C4-2B (cell line): ENCODE results near the gene FGD4.
"Not testable (repeated sequence)": the region's sequence is repeated elsewhere in the genome, so short reads cannot be mapped to it uniquely, and the experiment has no call there.

Source experiments
- H3K27ac ChIP-seq: fragments of 450-650 bp; 2 replicates; pipeline ENCODE4 v1.5.1; 2017
- CTCF ChIP-seq: fragments of 450-650 bp; conservative IDR thresholded peaks from 2 replicates; pipeline ENCODE4 v1.5.1; 2017; ENCODE audit warnings: mild to moderate bottlenecking
- ZFX ChIP-seq: fragments of 450-650 bp; IDR thresholded peaks from 2 replicates; pipeline ENCODE4 v1.6.1; 2017

The FGD4 gene

GRCh38 chr12:32501835-32502333 is 102.5 kb downstream of the FGD4 start:
- H3K27ac ChIP-seq, result no peak overlapping the region
- no peak for TF ChIP-seq CTCF
- no peak for TF ChIP-seq ZFX

- H3K27ac ChIP-seq, result no peak overlapping the region
- no peak for TF ChIP-seq ZFX
- TF ChIP-seq CTCF, result no peak
Measured at GRCh38 chr12:32502693-32503502, 103.5 kb downstream of the FGD4 start.

- H3K27ac ChIP-seq, result no peak overlapping the region
- TF ChIP-seq CTCF (no peak), ZFX (no peak)
Measured at GRCh38 chr12:32503730-32504129, 104.4 kb downstream of the FGD4 start.

GRCh38 chr12:32504591-32504990 is 105.2 kb downstream of the FGD4 start:
- no peak overlapping the region for H3K27ac ChIP-seq
- TF ChIP-seq ZFX (no peak), CTCF (no peak)

- no peak overlapping the region for H3K27ac ChIP-seq
- TF ChIP-seq CTCF (no peak), ZFX (no peak)
Measured at GRCh38 chr12:32505067-32505945, 105.9 kb downstream of the FGD4 start.

GRCh38 chr12:32507096-32507941 is 108.0 kb downstream of the FGD4 start:
- H3K27ac ChIP-seq, result not testable (repeated sequence)

- H3K27ac ChIP-seq, result no peak overlapping the region
- TF ChIP-seq ZFX (no peak), CTCF (no peak)
Measured at GRCh38 chr12:32507942-32508320, 108.6 kb downstream of the FGD4 start.
